GM19324 (cell line): ENCODE data around the gene CHSY1.
"Not testable (repeated sequence)": the region's sequence is repeated elsewhere in the genome, so short reads cannot be mapped to it uniquely, and the experiment has no call there.

Source experiments
- ATAC-seq: cut with Tn5 transposase; IDR thresholded peaks from one replicate; pipeline ENCODE4 v1.9.1; 2021; ENCODE audit warnings: mild to moderate bottlenecking, moderate library complexity; ENCODE audit not compliant: unreplicated experiment, low FRiP score

CHSY1 gene

DNA sequence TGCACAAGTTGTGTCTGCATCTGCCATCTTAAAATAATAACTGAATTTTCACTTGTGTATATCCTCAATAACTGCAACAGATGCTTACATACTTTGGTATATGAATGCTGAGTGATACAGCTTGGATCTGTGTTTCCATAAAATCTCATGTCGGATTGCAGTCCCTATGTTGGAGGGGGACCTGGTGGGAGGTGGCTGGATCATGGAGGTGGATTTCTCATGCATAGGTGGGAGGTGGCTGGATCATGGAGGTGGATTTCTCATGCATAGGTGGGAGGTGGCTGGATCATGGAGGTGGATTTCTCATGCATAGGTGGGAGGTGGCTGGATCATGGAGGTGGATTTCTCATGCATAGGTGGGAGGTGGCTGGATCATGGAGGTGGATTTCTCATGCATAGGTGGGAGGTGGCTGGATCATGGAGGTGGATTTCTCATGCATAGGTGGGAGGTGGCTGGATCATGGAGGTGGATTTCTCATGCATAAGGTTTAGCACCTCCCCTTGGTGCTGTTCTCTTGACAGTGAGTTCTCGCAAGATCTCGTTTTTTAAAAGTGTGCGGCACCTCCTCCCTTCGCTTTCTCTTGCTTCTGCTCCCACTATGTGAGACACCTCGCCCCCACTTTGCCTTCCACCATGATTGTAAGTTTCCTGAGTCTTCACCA is 37.3 kb downstream of the CHSY1 start:
- not testable (repeated sequence) for ATAC-seq

- no peak for ATAC-seq
Measured at GRCh38 chr15:101213570-101213969, 38.3 kb downstream of the CHSY1 start.

DNA sequence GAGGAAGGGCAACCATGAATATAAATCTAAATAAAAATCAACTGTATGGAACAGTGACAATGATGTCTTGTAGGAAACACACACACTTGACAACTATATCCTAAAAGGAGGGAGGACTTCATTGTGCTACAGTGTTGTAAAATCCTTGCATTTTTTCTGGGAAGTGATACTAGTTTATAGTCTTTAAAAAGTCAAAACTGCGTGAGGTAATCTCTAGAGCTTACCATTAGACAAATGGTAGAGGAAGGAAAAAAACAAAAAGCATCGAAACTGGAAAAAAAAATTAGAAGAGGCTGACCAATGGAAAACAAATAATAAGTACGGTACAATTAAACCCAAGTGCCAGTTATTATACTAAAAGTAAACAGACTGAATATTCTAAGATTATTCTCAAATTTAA is 38.7 kb downstream of the CHSY1 start:
- ATAC-seq = no peak

DNA sequence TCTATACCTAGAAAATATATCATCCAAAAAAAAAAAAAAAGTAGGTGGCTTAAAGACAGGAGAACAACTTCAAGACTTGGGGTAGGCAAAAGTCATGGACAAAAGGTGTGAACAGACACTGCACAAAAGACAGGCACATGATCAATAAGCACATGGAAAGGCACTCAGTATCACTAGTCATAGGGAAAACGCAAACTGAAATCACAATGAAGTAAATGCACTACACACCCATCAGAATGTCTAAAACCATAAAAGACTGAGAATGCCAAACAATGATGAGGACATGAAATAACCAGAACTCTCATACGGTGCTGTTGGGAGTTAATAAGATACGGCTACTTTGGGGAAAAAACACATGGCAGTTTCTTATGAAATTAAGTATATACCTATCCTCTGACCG is 40.0 kb downstream of the CHSY1 start:
- ATAC-seq = no peak

DNA sequence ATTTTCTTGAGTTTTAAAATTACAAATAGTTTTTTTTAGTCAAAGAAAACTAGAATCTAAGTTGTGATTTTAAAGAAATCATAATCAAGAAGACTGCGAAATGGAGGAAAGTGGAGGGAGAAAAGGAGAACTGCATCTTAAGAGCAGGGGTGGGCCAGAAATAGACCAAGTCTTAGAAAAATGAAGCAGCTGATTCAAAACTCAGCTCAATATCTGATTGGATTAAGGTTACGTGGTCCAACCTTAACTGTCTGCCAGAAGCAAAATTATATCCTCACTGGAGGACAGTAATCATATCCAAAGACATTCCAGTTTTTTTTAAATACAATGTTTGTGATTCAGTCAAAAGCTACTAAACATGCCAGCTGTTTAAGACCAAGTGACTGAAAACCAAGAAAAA is 41.4 kb downstream of the CHSY1 start:
- no peak for ATAC-seq

DNA sequence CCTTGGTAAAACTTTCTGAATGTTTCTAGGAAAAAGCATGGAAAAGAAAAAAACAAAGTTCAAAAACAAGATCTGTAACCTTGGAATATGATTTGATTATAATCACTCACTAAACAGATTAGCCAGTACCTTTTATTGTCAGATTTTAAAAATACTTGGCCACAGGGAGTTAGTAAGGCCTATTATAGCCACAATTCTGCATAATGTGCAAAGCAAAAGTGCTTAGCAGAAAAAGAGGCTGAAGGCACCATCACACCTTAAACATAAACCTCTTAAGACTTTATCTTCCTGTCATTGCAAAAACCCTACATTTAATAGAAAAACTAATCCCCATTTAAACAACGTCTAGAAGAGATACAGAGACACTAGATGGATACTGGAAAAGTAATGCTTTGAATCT is 41.8 kb downstream of the CHSY1 start:
- no peak for ATAC-seq

- no peak for ATAC-seq
Measured at GRCh38 chr15:101209285-101209845, 42.5 kb downstream of the CHSY1 start.

GRCh38 chr15:101207867-101208288 is 44.0 kb downstream of the CHSY1 start:
- ATAC-seq = no peak

DNA sequence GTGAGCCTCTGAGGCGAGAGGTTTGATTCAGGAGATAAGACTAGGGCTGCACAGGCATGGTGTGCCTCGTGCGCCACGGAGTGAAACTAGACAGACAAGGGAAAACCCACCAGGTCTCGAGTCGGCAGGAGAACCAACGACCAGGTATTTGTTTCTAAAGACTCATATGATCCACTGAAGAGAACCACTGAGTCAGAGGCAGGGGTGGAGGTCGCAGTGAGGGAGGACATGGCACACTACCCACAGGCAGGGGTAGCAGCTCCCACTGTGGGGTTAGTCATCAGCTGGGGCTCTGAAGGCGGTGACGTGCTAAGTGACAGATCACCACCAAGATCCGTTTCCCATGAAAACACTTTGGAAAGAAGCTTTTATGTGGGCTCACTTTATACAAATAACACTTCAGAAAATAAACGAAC is 45.7 kb downstream of the CHSY1 start:
- no peak for ATAC-seq

- ATAC-seq = no peak
Measured at GRCh38 chr15:101204739-101205535, 46.9 kb downstream of the CHSY1 start.

DNA sequence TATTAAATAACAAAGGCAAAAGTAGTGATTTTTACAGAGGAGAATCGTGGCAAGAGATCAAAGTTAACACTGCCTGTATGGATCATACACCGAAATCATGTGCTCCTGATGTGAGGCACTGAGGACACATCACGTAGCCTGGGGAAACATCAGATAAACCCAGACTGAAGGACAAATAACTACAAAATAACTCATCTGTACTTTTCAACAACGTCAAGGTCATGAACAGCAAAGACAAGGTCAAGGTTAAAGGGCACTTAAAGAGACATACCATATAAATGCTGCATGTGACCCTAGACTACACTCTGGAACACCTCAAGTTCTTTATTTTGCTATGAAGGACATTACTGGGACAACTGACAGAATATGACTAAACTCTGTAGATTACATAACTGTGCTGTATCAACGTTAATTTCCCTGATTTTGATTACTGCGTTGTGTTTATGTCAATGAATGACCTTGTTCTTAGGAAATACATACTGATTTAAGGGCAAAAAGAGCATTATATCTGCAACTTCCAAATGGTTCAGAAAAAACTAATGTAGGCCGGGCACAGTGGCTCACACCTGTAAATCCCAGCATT is 48.1 kb downstream of the CHSY1 start:
- ATAC-seq = no peak

GRCh38 chr15:101203029-101203573 is 48.7 kb downstream of the CHSY1 start:
- no peak for ATAC-seq

DNA sequence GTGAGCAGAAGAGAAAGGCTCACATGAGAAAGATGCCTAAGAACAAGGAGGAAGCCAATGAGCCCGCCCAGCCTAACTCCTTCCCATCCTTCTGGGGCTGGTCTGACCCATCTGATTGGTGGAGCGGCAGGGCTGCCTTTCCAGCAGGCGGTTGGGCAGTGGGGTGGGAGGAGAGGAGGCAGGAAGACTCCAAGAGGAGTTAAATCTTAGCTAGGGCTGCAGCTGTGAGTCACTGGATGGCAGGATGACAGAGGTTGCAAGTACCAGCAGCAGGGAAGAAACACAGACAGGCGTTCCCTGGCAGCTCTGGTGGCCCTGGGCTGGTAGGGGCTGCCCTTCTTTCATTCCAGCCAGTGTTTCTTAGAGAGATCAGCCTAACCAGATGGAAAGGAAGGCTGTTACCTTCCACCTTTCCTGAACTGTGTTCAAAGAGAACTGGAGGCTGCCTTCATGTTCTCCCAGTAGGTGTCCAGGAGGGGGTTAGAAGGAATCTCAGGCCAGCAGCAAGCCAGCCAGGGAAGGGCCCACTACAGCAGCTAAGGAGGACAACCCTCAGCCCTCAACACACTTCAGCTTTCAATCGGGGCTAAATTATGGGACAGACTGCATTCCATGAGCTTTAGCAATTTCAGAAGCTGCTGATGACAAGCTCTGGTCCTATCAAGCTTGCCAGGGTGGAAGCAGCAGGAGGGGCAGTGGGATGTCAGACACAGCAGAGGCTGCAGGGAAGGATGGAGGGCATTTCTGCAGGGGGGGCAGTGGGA is 50.3 kb downstream of the CHSY1 start:
- no peak for ATAC-seq

DNA sequence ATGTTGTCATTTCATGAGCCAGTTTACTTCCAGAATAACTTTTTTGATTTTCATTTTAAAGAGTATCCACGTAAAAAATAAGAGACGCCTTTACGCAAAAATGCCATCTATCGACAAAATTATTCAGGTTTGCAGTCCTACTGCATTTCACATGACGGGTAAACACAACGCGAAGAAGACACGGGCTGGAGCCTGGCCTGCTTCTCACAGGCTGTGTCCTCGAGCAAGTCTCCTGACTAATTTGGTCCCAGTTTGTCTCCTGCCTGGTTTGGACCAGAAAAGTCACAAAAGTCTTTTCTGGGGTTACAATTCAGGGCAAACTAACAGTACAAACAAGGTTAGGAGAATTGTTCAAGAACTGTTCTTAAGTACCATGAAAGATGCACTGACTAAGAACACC is 51.7 kb downstream of the CHSY1 start:
- no peak for ATAC-seq

DNA sequence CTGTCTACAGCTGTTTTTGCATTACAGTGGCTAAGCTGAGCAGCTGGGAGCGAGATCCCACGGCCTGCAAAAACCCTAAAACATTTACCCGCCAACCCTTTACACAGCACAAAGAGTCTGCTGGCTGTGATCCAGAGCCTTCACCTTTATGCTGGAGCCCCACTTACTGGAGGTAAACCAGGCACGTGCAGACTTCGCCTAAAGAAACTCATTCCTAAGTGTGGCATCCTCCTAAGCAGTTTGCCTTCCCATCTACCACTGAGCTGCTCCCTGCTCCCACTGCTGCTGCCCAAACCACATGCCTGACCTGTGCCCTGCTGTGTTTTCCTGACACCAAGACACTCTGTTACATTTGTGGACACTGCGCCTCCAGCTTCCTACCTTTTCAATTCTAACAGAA is 53.0 kb downstream of the CHSY1 start:
- no peak for ATAC-seq

GRCh38 chr15:101198031-101198575 is 53.7 kb downstream of the CHSY1 start:
- ATAC-seq = no peak

DNA sequence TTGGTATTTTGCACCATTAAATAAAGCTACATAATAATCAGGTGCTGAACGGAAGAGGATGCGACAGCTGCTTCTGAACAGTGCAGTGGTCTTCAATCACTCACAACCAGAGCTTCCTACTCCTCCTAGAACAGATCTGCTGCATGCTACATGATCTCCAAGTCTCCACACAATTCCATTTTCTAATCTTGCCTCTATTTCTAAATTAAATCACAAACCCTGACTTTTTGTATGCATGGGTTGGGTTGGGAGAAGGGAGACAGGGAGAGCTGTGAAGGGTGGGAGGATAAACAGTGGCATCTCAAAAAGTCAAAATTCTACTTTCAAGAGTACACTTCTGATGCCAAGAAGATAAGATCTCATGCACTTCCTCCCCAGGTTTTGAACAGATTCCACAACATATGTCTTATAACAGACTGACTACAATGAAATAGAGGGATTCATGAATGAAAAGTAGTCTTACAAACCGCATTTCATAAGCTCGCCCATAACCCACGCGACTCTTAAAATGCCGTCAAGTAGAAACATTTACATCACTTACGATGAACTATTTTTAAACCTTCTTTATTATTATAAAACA is 57.2 kb downstream of the CHSY1 start:
- ATAC-seq = no peak

- no peak for ATAC-seq
Measured at GRCh38 chr15:101193806-101194545, 57.9 kb downstream of the CHSY1 start.

DNA sequence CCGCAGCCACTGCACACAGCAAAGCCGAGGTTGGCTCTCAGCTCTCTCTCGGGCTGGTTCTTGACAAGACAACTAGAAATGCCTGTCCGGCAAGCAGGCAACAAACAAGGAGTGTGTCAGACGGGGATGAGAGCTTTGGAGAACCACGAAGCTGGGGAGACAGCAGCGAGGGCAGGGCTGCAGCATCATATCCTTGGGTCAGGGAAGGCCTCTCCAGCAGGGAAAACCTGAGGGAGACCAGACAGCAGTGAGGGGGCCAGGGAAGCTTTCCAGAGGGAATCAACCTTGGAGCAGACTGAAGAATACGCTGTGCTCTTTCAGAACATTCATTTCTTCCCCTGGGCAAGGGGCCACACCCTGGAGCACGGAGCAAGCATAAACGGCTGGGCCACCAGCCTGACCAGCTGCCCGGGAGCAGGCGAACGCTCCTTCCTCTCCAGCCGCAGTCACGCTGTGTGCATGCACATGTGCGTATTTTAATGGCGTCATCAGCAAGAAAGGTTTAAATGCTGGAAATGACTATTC is 58.7 kb downstream of the CHSY1 start:
- no peak for ATAC-seq
